Measurements from ENCODE around the gene TRPM7. TPM values are rescaled to one million over a fixed set of nuclear protein-coding genes. Genes with fewer than 3 reads are reported as not detected.
"Not testable (repeated sequence)": the region's sequence is repeated elsewhere in the genome, so short reads cannot be mapped to it uniquely, and the experiment has no call there.

Gene TRPM7
- polyA plus RNA-seq, 1 donor (not counting 4 experiments of a cell fraction or from before 2014, with no cell fraction given): 25.4 TPM

- dilution Hi-C loops (cut with MboI; ENCODE audit: extremely low pct_ligation_motif_present, low sequenced_read_pairs): no loop called here
- TF ChIP-seq EZH2 (IDR thresholded peaks at IDR 0.05; ENCODE audit: low read length) (no peak), CTCF (optimal IDR thresholded peaks at IDR 0.05 in 1 of 3, IDR thresholded peaks at IDR 0.05 in 1 of 3, conservative IDR thresholded peaks at IDR 0.05 in 1 of 3; ENCODE audit: extremely low read depth in 1 of 3, insufficient read depth in 2 of 3, low read length in 3 of 3) (no peak)
- H3K36me3 ChIP-seq (ENCODE audit: control insufficient read depth in 2 of 2, extremely low read depth in 1 of 2, insufficient read depth in 2 of 2, low read length in 2 of 2): no peaks in the 10 kb centered on the region
Observed at GRCh38 chr15:50698101-50698500, 11.5 kb upstream of the TRPM7 start.

GRCh38 chr15:50697109-50697797, 10.7 kb upstream of the TRPM7 start:
- no peak overlapping the region for H3K27ac ChIP-seq (ENCODE audit: control insufficient read depth, insufficient read depth, low read length)
- H3K27me3 ChIP-seq (ENCODE audit: control insufficient read depth, extremely low read depth, insufficient read depth, low read length): no peaks in the 10 kb centered on the region
- no peak overlapping the region for H3K4me3 ChIP-seq (ENCODE audit: control insufficient read depth in 2 of 3, extremely low read depth in 1 of 3, insufficient read depth in 2 of 3, low read depth in 1 of 3, low read length in 3 of 3)
- H3K9me1 ChIP-seq (ENCODE audit: control insufficient read depth, extremely low read depth, insufficient read depth, low read length): no peaks in the 10 kb centered on the region
- FAIRE-seq (no peak), DNase-seq (ENCODE audit: low read depth, low spot score) (no peak)
- no peak overlapping the region for H3K9ac ChIP-seq (ENCODE audit: control insufficient read depth, extremely low read depth, insufficient read depth, low read length)
- no peaks in the 10 kb centered on the region for H4K20me1 ChIP-seq (ENCODE audit: control insufficient read depth, extremely low read depth, insufficient read depth, low read length)
- no peaks in the 10 kb centered on the region for H3K36me3 ChIP-seq (ENCODE audit: control insufficient read depth in 2 of 2, extremely low read depth in 1 of 2, insufficient read depth in 2 of 2, low read length in 2 of 2)
- no peak overlapping the region for H3K4me2 ChIP-seq (ENCODE audit: control insufficient read depth, extremely low read depth, insufficient read depth, low read depth, low read length)
- dilution Hi-C loops (cut with MboI; ENCODE audit: extremely low pct_ligation_motif_present, low sequenced_read_pairs): no loop called here
- H3K4me1 ChIP-seq (ENCODE audit: control insufficient read depth, extremely low read depth, insufficient read depth, low read length): no peaks in the 10 kb centered on the region
- H3K9me3 ChIP-seq (ENCODE audit: control insufficient read depth, low read depth, low read length): no peaks in the 10 kb centered on the region
- H2AFZ ChIP-seq (ENCODE audit: control insufficient read depth, low read length): no peak overlapping the region
- no peaks in the 10 kb centered on the region for H3K79me2 ChIP-seq (ENCODE audit: control insufficient read depth, insufficient read depth, low read length)
- TF ChIP-seq EZH2 (IDR thresholded peaks at IDR 0.05; ENCODE audit: low read length): no peak
- no peak for TF ChIP-seq CTCF (optimal IDR thresholded peaks at IDR 0.05 in 1 of 3, IDR thresholded peaks at IDR 0.05 in 1 of 3, conservative IDR thresholded peaks at IDR 0.05 in 1 of 3; ENCODE audit: extremely low read depth in 1 of 3, insufficient read depth in 2 of 3, low read length in 3 of 3)

More at GRCh38 chr15:50698101-50698500, 11.5 kb upstream of the TRPM7 start:
- no peak overlapping the region for H2AFZ ChIP-seq (ENCODE audit: control insufficient read depth, low read length)
- H3K9me1 ChIP-seq (ENCODE audit: control insufficient read depth, extremely low read depth, insufficient read depth, low read length): no peaks in the 10 kb centered on the region
- no peak overlapping the region for H3K27ac ChIP-seq (ENCODE audit: control insufficient read depth, insufficient read depth, low read length)
- no peak overlapping the region for H3K4me2 ChIP-seq (ENCODE audit: control insufficient read depth, extremely low read depth, insufficient read depth, low read depth, low read length)
- no peak overlapping the region for H3K9ac ChIP-seq (ENCODE audit: control insufficient read depth, extremely low read depth, insufficient read depth, low read length)
- H3K4me3 ChIP-seq (ENCODE audit: control insufficient read depth in 2 of 3, extremely low read depth in 1 of 3, insufficient read depth in 2 of 3, low read depth in 1 of 3, low read length in 3 of 3): no peak overlapping the region
- H3K27me3 ChIP-seq (ENCODE audit: control insufficient read depth, extremely low read depth, insufficient read depth, low read length): no peaks in the 10 kb centered on the region
- H3K4me1 ChIP-seq (ENCODE audit: control insufficient read depth, extremely low read depth, insufficient read depth, low read length): no peaks in the 10 kb centered on the region
- no peaks in the 10 kb centered on the region for H3K9me3 ChIP-seq (ENCODE audit: control insufficient read depth, low read depth, low read length)
- no peak for DNase-seq (ENCODE audit: low read depth, low spot score)
- FAIRE-seq: no peak
- H3K79me2 ChIP-seq (ENCODE audit: control insufficient read depth, insufficient read depth, low read length): no peaks in the 10 kb centered on the region
- no peaks in the 10 kb centered on the region for H4K20me1 ChIP-seq (ENCODE audit: control insufficient read depth, extremely low read depth, insufficient read depth, low read length)

- H3K4me1 ChIP-seq (ENCODE audit: control insufficient read depth, extremely low read depth, insufficient read depth, low read length); H2AFZ ChIP-seq (ENCODE audit: control insufficient read depth, low read length); dilution Hi-C loops (cut with MboI; ENCODE audit: extremely low pct_ligation_motif_present, low sequenced_read_pairs); H3K4me3 ChIP-seq (ENCODE audit: control insufficient read depth in 2 of 3, extremely low read depth in 1 of 3, insufficient read depth in 2 of 3, low read depth in 1 of 3, low read length in 3 of 3); H3K4me2 ChIP-seq (ENCODE audit: control insufficient read depth, extremely low read depth, insufficient read depth, low read depth, low read length); DNase-seq (ENCODE audit: low read depth, low spot score); H3K79me2 ChIP-seq (ENCODE audit: control insufficient read depth, insufficient read depth, low read length); H3K9me3 ChIP-seq (ENCODE audit: control insufficient read depth, low read depth, low read length); H3K9me1 ChIP-seq (ENCODE audit: control insufficient read depth, extremely low read depth, insufficient read depth, low read length); H3K27ac ChIP-seq (ENCODE audit: control insufficient read depth, insufficient read depth, low read length); FAIRE-seq; H3K36me3 ChIP-seq (ENCODE audit: control insufficient read depth in 2 of 2, extremely low read depth in 1 of 2, insufficient read depth in 2 of 2, low read length in 2 of 2); H4K20me1 ChIP-seq (ENCODE audit: control insufficient read depth, extremely low read depth, insufficient read depth, low read length); H3K9ac ChIP-seq (ENCODE audit: control insufficient read depth, extremely low read depth, insufficient read depth, low read length); H3K27me3 ChIP-seq (ENCODE audit: control insufficient read depth, extremely low read depth, insufficient read depth, low read length): not testable (repeated sequence)
Observed at GRCh38 chr15:50694634-50695165, 8.1 kb upstream of the TRPM7 start.

Data from keratinocyte (primary cell).